ENCODE measurements around the gene ZNF653.
"Not testable (repeated sequence)": the region's sequence is repeated elsewhere in the genome, so short reads cannot be mapped to it uniquely, and the experiment has no call there.

GRCh38 chr19:11455233-11455554, 50.4 kb downstream of the ZNF653 start:
- TF ChIP-seq EZH2 (IDR thresholded peaks at IDR 0.05; ENCODE audit: low read length, unreplicated experiment); CTCF (conservative IDR thresholded peaks at IDR 0.05; ENCODE audit: low read depth, low read length); EZH2phosphoT487 (IDR thresholded peaks at IDR 0.05; ENCODE audit: borderline replicate concordance, low read length): not testable (repeated sequence)
